IPS-18c (cell line): ENCODE data around the gene RSPH1.

Experiments used
- H3K4me3 ChIP-seq: 2 replicates; pipeline ENCODE4 v1.7.0; 2013; ENCODE audit warnings: low read depth, mild to moderate bottlenecking, low read length, moderate library complexity; ENCODE audit not compliant: insufficient read depth
- H3K9me3 ChIP-seq: one replicate; pipeline ENCODE4 v1.6.1; 2013; ENCODE audit warnings: mild to moderate bottlenecking, low read length, moderate library complexity; ENCODE audit not compliant: control insufficient read depth, insufficient read depth

RSPH1 gene

DNA sequence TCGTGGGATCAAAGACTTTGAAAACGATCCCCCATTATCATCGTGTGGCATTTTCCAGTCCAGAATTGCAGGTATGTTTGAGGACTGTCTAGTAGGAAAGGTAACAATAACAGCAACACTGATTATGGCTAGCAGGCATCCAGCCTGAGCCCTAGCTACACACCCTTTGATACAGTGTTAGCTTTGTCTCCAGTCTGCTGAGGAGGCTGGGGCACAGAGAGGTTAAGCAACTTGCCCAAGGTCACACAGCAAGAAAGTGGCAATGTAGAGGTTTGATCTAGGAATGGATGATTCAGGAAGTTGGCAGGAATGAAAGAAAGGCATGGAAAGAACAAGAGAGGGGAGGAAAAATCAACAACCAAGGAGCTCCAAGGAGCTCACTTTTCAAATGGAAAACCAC lies 61.1 kb downstream of the RSPH1 start:
- Histone ChIP-seq H3K4me3 (no peak overlapping the region), H3K9me3 (no peaks in the 10 kb centered on the region)

DNA sequence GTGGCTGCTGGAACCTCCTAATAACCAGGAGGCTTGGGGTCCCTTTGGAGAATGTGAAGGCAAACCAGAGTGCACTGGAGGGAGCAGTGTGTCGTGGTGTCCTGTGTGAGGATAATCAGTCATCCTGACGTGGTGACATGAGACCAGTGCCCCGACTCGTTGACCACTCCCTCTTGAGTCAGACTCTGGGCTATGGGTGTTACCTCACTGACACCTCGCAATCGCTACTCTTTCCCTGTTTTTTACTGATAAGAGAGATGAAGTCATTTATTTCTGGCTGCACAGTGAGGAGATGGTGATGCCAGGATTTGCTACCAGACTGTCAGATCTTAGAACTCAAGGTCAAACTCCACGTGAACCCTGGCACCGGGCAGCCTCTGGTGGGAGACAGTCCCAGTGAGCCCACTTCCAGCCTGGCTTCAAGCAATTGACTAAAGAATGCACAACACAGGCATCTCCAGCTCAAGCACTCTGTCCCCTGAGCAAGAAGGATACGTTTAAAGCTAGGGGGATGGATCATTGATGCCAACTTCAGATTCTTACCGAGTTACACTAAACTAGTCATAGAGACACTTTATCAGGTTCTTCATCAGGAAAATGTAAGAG lies 62.0 kb downstream of the RSPH1 start:
- no peaks in the 10 kb centered on the region for H3K9me3 ChIP-seq

DNA sequence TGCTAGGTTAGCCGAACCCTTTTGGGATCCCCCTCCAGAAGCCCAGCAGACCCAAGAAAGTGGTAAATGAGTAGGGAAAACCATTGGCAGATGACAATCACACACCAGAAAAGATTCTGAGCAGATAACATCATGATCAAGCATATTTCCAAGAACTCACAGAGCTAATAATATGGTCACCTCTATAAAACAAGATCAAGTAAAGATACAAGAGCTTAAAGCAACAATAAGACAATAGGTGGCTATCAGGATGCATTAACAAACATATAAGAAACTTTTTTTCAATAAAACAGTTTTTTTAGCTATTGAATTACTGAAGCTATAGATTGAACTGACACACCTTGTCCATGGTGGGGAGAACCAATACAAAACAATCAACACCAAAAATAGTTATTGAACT lies 63.3 kb downstream of the RSPH1 start:
- Histone ChIP-seq H3K4me3 (no peak overlapping the region), H3K9me3 (no peaks in the 10 kb centered on the region)

More for the DNA sequence above, 62.0 kb downstream of the RSPH1 start:
- no peak overlapping the region for H3K4me3 ChIP-seq

DNA sequence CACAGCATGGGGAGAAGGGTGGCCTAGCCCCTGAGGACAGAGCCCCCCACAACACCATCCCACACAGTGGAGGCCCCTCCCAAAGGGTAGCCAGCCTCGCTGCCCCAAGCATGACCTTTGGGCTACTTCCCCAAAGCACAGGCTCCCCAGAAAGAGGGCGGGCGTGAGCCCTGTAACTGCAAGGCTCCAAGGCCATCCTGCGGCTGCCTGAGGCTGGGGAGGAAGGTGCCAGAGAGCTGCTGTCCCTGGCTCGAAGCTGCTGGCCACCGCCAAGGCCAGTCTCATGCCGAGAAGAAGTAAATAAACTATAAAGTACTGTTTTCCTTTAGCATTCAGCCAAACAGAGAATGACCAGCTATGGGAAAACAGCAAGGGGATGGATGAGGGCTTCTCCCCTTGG lies 64.8 kb downstream of the RSPH1 start:
- H3K9me3 ChIP-seq, result no peaks in the 10 kb centered on the region
- H3K4me3 ChIP-seq, result no peak overlapping the region; the same call in 1 of the 2 replicates

DNA sequence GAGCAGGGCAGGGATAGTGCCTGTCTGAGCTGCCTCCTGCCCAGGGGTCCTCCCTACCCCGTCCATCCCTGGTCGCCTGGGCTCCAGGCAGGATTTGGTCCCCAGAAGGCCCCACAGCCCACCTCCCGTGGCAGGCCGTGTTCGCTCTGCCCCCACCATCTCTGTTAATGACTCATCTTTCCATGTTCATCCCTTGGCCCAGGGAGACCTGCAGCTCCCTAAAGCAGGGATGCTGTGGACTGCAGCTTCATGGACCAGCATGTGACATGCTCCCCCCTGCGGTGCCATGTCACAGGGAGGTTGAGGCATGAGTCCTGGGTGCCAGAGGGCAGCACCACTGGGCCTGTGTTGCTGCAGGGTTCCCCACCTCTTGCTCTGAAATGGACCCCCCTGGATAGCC lies 65.5 kb downstream of the RSPH1 start:
- no peaks in the 10 kb centered on the region for H3K9me3 ChIP-seq
- no peak overlapping the region for H3K4me3 ChIP-seq

DNA sequence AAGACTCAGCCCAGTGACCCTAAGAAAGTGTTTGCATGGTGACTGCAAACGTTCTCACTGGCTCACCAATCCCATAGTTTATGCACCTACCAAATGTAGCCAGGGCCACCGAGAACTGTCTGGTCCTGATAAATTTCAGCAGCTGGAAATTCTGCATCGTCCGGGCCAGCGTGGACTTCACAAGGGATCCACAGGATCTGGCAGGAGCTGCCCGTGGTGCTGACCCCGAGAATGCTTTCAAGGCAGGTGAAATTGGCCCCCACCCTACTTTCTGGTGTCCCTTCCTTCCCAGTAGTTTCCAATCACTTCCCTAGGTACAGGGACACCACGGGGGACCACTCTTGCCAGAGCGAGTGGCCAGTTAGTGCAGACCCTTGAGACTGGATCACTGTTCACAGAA lies 66.2 kb downstream of the RSPH1 start:
- Histone ChIP-seq H3K4me3 (no peak overlapping the region), H3K9me3 (no peaks in the 10 kb centered on the region)

DNA sequence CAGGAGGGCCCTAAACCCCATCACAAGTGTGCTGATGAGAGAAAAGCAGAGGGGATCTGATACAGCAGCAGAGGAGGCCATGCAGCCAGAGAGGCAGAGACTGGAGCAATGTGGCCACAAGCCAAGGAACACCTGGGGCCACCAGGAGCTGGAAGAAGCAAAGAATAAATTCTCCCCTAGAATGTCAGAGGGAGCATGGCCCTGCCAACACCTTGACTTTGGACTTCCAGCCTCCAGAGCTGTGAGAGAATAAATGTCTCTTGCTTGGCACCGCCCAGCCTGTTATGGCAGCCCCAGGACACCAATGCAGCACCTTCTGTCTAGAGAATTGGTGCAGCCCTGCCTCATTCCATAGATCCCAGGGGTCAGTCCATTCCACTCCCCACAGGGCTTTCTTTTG lies 67.0 kb downstream of the RSPH1 start:
- no peaks in the 10 kb centered on the region for H3K9me3 ChIP-seq
- no peak overlapping the region for H3K4me3 ChIP-seq

DNA sequence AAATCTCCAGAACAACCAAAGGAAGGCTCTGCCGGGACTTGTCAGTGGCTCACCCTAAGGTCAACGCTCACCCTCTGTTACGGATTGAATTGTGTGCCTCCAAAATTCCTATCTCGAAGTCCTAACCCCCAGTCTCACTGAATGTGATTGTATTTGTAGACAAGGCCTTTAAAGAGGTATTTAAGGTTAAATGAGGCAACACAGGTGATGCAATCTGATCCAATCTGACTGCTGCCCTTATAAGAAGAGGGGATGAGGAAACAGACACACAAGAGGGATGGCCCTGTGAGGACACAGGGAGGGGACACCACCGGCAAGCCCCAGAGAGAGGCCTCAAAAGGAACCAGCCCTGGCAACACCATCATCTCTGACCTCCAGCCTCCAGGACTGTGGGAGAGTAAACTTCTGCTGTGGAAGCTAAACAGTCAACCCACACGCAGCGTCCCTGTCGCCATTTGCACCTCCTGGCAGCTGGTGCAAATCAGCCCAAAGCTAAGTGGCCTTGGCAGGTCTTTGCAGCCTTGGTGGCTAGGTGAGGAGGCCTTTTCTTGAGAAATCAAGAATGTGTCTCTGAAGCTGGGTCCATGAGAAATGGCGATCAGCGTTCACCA lies 68.1 kb downstream of the RSPH1 start:
- Histone ChIP-seq H3K9me3 (peaks cover 2% of the 10 kb centered on the region), H3K4me3 (no peak overlapping the region)

DNA sequence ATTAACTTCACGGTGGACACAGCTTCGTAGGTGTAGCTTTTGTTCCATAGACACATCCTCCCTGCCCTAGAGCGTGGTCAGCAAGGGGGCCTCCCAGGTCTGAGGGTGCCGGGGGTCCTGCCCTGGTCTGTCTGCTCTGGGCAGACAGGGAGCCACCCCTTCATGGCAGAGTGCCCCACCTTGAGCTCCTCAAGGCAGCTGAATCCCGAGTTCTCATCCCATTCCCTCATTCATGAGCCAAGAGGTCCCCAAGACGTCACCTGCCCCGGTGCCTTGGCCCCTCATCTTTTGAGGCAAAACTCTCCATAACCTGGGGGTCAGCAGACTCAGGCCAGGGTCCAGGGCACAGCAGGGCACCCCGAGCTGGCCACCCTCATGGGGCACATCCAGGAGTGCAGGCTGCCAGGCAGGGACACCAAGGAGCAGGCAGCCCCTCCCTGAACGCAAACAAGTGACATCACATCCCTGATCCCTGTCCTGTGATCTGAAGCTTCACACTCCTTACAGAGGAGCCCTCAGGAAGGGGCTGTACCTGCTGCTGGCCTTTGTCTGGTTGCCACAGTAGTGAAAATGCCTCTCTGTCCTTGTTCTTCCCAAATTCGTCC lies 69.0 kb downstream of the RSPH1 start:
- Histone ChIP-seq H3K9me3 (peaks cover 2% of the 10 kb centered on the region), H3K4me3 (no peak overlapping the region)

DNA sequence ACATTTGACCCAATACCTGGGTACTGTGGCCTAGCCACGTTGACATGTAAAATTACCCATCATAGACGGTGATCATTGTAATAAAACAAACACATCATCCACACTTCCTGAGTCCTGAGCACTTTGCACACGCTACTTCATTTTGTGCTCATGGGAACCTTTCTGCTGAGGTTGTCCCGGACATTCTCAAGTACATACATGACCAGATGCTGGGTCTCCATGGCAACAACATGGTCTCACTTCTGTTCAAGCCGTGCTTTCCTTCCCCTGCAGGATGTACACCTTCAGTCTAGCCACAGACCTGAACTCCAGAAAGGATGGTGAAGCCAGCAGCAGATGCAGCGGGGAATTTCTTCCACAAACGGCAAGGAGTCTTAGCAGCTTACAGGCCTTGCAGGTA lies 69.6 kb downstream of the RSPH1 start:
- Histone ChIP-seq H3K9me3 (peaks cover 2% of the 10 kb centered on the region), H3K4me3 (no peak overlapping the region)

DNA sequence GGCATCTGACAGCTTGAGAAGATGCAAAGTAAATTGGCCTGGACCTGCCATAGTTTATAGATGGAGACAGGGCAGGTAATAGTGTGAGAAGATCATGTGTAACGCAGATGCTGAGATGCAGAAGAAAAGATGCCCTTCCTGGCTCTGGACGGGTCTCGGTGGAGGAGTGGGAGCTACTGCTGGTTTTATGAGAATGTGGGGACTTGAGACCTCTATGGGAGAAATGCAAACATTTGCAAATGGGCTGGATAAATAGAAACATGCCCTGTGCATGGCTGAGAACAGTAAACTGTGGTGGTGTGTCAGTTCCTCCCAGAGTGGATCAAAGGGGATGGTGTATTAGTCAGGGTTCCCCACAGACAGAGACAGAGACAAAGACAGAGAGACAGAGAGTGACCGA lies 70.4 kb downstream of the RSPH1 start:
- Histone ChIP-seq H3K4me3 (no peak overlapping the region), H3K9me3 (peaks cover 2% of the 10 kb centered on the region)

DNA sequence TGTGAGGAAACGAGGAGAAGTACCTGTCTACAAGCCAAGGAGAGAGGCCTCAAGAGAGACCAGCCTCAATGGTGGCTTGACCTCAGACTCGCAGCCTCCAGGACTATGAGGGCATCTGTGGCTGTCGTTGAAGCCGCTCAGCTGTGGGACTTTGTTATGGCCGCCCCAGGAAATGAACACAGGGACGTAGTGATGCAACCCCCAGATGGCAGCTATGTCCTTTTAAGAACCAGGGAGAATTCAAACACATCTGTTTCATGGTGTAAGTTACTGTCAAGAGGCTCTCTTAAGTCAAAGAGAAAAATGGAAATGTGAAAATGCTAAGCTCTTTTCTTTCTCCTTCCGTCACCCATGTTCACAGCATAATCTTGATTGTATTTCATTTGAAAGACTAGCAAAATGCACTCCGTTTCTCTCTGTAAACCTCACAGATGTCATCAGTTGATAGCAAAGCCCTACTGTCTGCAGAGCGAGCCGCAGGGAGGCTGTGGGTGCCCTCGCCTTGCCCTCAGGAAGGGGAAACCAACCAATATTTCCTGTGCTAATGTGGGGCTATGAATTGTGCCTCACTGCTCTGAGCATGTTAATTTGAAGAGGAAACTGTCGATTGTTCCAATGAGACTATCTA lies 71.0 kb downstream of the RSPH1 start:
- Histone ChIP-seq H3K9me3 (peaks cover 2% of the 10 kb centered on the region), H3K4me3 (no peak overlapping the region)

DNA sequence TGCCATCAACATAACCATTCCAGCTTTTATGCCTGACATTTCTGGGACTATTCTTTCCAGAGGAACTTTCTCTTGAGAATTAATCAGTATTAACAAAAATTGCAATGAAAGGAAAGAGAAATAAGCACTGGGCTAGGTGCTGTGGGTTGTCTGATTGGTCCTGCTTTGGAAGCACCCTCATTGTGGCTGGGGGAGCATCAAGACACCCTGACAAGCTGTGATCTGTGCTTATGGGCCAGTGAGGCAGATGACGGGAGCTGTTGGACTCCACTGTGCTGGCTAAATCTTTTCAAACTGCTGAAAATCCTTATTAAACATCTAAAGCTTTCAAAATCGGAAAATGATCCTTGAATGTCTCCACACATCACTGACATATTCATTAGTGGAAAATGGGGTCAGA lies 72.3 kb downstream of the RSPH1 start:
- Histone ChIP-seq H3K9me3 (peaks cover 2% of the 10 kb centered on the region), H3K4me3 (no peak overlapping the region)

DNA sequence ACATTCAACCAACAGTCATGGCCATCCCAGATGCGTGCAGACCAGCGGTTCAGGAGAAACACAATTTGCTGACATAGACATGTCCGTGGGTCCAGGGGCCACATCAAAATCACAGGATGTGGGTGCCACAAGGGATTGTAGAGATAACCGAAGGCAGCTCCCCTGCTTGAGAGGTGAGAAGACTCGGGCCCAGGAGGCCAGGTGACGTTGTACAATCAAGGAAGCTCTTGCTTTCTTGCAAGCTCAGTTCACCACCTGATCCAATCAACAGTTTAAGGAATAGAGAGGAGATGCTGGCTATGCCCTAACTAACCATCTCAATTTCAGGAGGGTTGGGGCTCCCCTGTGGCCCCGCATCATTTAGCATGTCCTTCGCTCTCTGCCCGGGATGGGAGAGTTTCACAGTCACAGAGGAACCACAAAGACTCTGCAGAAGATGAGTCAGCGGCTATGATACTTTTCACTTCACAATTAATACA lies 72.8 kb downstream of the RSPH1 start:
- Histone ChIP-seq H3K9me3 (peaks cover 2% of the 10 kb centered on the region), H3K4me3 (no peak overlapping the region)
